Adrenal gland (tissue), 12 donors: Measurements from ENCODE around the gene ORMDL3. TPM values are rescaled to one million over a fixed set of nuclear protein-coding genes. Genes with fewer than 3 reads are reported as not detected.

Experiments
- DNase-seq, 7 donors: peaks; one replicate each; pipeline ENCODE4 v3.0.0-alpha.2; 2019 to 2020
- H3K27ac ChIP-seq, 5 donors: fragments of 200-600 bp; sonication (generic) in 4 of 5; 1 replicate in 3 of 5; 2 replicates in 2 of 5; pipeline versions ENCODE4 v1.5.1 to v1.8.0; 2016 to 2020; ENCODE audit warnings: mild to moderate bottlenecking in 1 of 5
- H3K27me3 ChIP-seq: fragments of 200-600 bp; 2 replicates; pipeline ENCODE4 v1.8.0; 2021
- H3K36me3 ChIP-seq, 2 donors: fragments of 200-600 bp; replicated peaks in 1 of 2; 1 replicate in 1 of 2; 2 replicates in 1 of 2; pipeline versions ENCODE4 v1.5.1 to v1.8.0; 2018 to 2022
- H3K4me1 ChIP-seq, 2 donors: fragments of 200-600 bp; replicated peaks in 1 of 2; 1 replicate in 1 of 2; 2 replicates in 1 of 2; pipeline versions ENCODE4 v1.5.1 to v1.8.0; 2018 to 2021
- H3K4me3 ChIP-seq, 4 donors: fragments of 200-600 bp; sonication (generic) in 3 of 4; one replicate each; pipeline ENCODE4 v1.5.1; 2016 to 2018
- H3K9me3 ChIP-seq, 3 donors: fragments of 200-600 bp; sonication (generic) in 1 of 3; replicated peaks in 1 of 3; 1 replicate in 2 of 3; 2 replicates in 1 of 3; pipeline versions ENCODE4 v1.5.1 to v1.8.0; 2016 to 2021
- POLR2A ChIP-seq, 2 donors: fragments of 450-650 bp; IDR thresholded peaks; one replicate each; pipeline ENCODE4 v1.6.1; 2017; ENCODE audit warnings: antibody characterized with exemption in 2 of 2, mild to moderate bottlenecking in 2 of 2, moderate library complexity in 1 of 2
- WGBS, 4 donors: extraction: QIAGEN DNeasy Blood & Tissue Kit in 2 of 4; methylation state at CpG; one replicate each; pipeline versions ENCODE4 v1.1.5 to v1.1.7; 2013 to 2017; 5-methylcytosine and 5-hydroxymethylcytosine counted together
- intact Hi-C, 2 donors: fragments of 100-400 bp; cut with DNase I; formaldehyde crosslinking; loops; one replicate each; pipeline versions ENCODE4 v1.14.1 to v1.15.0; 2022 to 2023
- polyA plus RNA-seq, 3 donors: library from polyadenylated mRNA; stranded (reverse); fragments of 200-250 nt in 2 of 3; fragments of 350-450 nt in 1 of 3; fragmentation: Illumina TruSeq in 1 of 3; extraction: RNeasy Lipid Tissue Mini Kit (QIAGEN cat#74804) in 1 of 3; gene quantifications; one replicate each; pipeline ENCODE4 v1.2.3, GENCODE V29; 2013 to 2014
- total RNA-seq, 9 donors: library from RNA; depleted of rRNA in 4 of 9; stranded (reverse); fragments of >200 nt in 4 of 9; fragments of 120-200 nt in 1 of 9; fragmentation: NEBNext Ultra II Directional in 1 of 9; extraction: Animal tissue kit (Norgen Biotek cat#: 25700) in 1 of 9; gene quantifications; one replicate each; pipeline versions ENCODE4 v1.1.0 to v1.2.4, GENCODE V29; 2013 to 2023
- TF ChIP-seq, protein P1 (sequence below), 6 experiments: fragments of 450-650 bp in 4 of 6; fragments of 200-600 bp in 2 of 6; sonication (generic) in 1 of 6; IDR thresholded peaks; 1 replicate in 5 of 6; 2 replicates in 1 of 6; pipeline versions ENCODE4 v1.5.1 to v1.8.0; 2016 to 2021; ENCODE audit warnings: antibody characterized with exemption in 6 of 6, mild to moderate bottlenecking in 2 of 6, moderate library complexity in 1 of 6
- donor health status: healthy with polysubstance abuse.
- donor health status: Bipolar disorder and iron deficiency.
- donor health status: DM: yes; HTN: yes; CAD: no.
- donor health status: DM: no; HTN: no; CAD: no.
- donor health status: DM: no; HTN: no; CAD: no.
- donor health status: DM: yes; HTN: yes; CAD: no.

ORMDL3 gene
- total and polyA plus RNA-seq, 12 donors, result 29.1 to 102 (median 51.9) TPM

DNA sequence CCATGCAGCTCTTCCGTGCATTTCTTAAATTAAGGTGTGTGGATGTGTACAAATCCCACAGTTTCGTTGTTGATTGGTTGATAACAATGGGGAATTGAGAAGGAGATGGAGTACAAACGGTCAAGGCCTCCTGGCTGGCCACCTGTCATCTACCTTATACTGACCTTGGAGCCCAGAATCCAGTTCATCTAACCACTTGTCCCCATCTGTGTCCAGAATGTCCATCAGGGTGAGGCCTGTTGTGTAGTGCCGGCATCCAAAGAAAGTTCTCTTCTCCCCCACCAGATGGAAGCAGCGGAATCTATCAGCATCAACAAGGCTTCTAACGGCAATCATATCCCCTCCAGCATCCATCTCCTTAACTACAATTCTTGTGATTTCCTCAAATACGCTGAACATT, 10.5 kb downstream of the ORMDL3 start:
- H3K27me3 ChIP-seq, result no peaks in the 10 kb centered on the region
- H3K4me1 ChIP-seq, result no peaks in the 10 kb centered on the region
- no peak overlapping the region for H3K4me3 ChIP-seq
- H3K27ac ChIP-seq, result no peak overlapping the region
- intact Hi-C loops, result no loop called here
- no peaks in the 10 kb centered on the region for H3K9me3 ChIP-seq
- WGBS, 4 donors, result 86 to 91% (median 90%) methylated on average over 4 to 7 of the region's 7 CpGs
- TF ChIP-seq, protein P1, sequence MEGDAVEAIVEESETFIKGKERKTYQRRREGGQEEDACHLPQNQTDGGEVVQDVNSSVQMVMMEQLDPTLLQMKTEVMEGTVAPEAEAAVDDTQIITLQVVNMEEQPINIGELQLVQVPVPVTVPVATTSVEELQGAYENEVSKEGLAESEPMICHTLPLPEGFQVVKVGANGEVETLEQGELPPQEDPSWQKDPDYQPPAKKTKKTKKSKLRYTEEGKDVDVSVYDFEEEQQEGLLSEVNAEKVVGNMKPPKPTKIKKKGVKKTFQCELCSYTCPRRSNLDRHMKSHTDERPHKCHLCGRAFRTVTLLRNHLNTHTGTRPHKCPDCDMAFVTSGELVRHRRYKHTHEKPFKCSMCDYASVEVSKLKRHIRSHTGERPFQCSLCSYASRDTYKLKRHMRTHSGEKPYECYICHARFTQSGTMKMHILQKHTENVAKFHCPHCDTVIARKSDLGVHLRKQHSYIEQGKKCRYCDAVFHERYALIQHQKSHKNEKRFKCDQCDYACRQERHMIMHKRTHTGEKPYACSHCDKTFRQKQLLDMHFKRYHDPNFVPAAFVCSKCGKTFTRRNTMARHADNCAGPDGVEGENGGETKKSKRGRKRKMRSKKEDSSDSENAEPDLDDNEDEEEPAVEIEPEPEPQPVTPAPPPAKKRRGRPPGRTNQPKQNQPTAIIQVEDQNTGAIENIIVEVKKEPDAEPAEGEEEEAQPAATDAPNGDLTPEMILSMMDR (IDR thresholded peaks at IDR 0.05), result no peak
- no peak for TF ChIP-seq POLR2A (IDR thresholded peaks at IDR 0.05)
- H3K36me3 ChIP-seq, result peaks cover 0 to 7% of the 10 kb centered on the region in 2 donors
- no peak for DNase-seq

DNA sequence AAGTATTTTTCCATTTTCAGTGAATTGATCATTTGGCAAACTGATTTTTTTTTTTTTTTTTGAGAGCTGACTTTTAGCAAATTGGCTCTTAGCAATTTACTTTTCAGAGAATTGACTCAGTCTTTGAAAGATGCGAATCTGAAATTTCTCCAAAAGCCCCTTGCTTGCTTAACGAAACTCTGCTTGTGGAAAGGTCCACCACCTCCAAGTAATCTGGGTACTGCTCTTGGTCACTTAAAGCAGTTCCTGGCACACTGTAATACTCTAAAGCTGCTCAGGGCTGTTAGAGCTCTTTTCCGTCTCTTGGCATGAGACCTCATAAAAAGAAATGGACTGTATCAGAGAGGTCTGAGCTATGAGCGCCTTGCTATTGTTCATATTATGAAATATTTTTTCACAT, 11.8 kb downstream of the ORMDL3 start:
- Histone ChIP-seq H3K27me3 (no peaks in the 10 kb centered on the region), H3K36me3 (no peaks in the 10 kb centered on the region), H3K4me3 (no peak overlapping the region), H3K9me3 (no peaks in the 10 kb centered on the region), H3K27ac (no peak overlapping the region), H3K4me1 (no peaks in the 10 kb centered on the region)
- WGBS, 4 donors, result 77 to 89% (median 80%) methylated on average over 3 to 4 of the region's 4 CpGs
- TF ChIP-seq, protein P1 (IDR thresholded peaks at IDR 0.05), result no peak
- TF ChIP-seq POLR2A (IDR thresholded peaks at IDR 0.05), result no peak
- DNase-seq, result no peak
- intact Hi-C loops, result no loop called here

DNA sequence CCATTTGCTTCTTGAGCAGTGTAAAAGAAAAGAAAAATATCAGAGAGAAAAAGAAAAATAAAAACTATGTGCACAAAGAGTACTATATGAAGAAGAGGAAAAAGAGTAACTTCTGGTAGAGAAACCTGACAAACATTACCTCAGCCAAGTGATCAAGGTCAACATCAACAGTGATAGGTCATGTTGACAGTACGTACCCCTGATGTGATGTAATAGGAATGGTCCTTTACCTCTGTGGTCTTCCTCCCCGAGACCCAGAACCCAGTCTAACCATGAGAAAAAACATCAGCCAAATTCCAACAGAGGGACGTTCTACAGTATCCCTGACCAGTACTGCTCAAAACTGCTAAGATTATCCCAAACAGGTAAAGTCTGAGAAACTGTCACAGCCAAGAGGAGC, 13.4 kb downstream of the ORMDL3 start:
- H3K4me3 ChIP-seq, result no peak overlapping the region
- intact Hi-C loops, result no loop called here
- WGBS, 4 donors, result 77 to 95% (median 87%) methylated on average over 3 of the region's 3 CpGs
- DNase-seq, result no peak
- TF ChIP-seq, protein P1 (IDR thresholded peaks at IDR 0.05), result no peak
- no peak for TF ChIP-seq POLR2A (IDR thresholded peaks at IDR 0.05)
- H3K9me3 ChIP-seq, result no peaks in the 10 kb centered on the region
- H3K36me3 ChIP-seq, result no peaks in the 10 kb centered on the region
- no peaks in the 10 kb centered on the region for H3K27me3 ChIP-seq
- H3K27ac ChIP-seq, result no peak overlapping the region
- H3K4me1 ChIP-seq, result no peaks in the 10 kb centered on the region

DNA sequence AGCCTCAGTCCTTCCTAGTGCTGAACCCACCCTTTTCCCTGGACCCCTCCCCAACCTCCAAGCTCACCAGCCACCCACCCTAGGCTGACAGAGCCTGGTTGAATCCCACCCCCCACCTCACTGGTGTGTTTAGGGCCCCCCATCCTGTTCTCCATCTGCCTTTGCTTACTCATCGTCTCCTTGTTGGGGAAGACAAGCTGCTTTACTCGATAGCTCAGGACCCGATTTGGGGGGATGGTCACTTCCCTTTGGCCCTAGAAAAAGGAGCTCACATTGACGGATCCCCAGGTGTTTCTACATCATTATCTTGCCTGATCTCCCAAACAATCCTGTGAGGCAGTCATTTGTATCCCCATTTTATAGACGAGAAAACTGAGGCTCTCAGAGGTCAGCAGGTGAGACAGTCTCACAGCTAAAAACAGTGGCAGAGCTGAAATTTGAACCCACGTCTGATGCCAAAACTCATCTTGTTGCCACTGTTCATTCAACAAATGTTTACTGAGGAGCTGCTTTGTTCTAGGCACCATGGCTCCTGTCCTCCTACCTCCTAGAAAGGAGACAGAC, 18.5 kb downstream of the ORMDL3 start:
- intact Hi-C loops, result no loop called here
- TF ChIP-seq, protein P1 (IDR thresholded peaks at IDR 0.05), result no peak
- no peak for TF ChIP-seq POLR2A (IDR thresholded peaks at IDR 0.05)
- no peak for DNase-seq
- no peaks in the 10 kb centered on the region for H3K4me1 ChIP-seq
- 80 to 89% (median 85%) methylated on average over 6 of the region's 6 CpGs for WGBS, 4 donors
- no peaks in the 10 kb centered on the region for H3K36me3 ChIP-seq
- no peak overlapping the region for H3K27ac ChIP-seq
- H3K4me3 ChIP-seq, result no peak overlapping the region
- no peaks in the 10 kb centered on the region for H3K27me3 ChIP-seq
- H3K9me3 ChIP-seq, result no peaks in the 10 kb centered on the region
